ENCODE data around the gene NDUFC1. TPM values are rescaled to one million over a fixed set of nuclear protein-coding genes. Genes with fewer than 3 reads are reported as not detected.
"Not testable (repeated sequence)": the region's sequence is repeated elsewhere in the genome, so short reads cannot be mapped to it uniquely, and the experiment has no call there.

Gene NDUFC1
- total RNA-seq, 1 experiment from 2014 or later, result 98.2 TPM

DNA sequence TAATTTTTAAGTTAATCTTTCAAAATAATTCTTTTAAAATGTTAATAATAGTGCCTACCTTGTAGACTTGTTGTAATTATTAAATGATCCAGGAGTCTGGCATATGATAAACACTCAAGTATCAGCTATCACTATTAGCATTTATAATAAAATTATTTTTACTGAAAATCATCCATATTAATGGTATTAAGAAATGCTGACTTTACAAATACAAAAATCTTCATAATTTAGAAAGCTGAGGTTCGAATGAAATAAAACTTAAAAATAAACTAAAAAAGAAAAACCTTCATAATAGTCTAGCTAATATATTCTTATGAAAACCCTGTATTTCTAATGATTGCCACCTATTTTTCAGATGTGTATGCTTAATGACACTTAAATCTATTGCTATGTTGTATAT is 27.5 kb downstream of the NDUFC1 start:
- Histone ChIP-seq H3K27me3 (no peaks in the 10 kb centered on the region), H3K9me3 (no peaks in the 10 kb centered on the region), H3K36me3 (peaks cover 18% of the 10 kb centered on the region), H3K4me3 (no peak overlapping the region)
- DNase-seq, result no peak

DNA sequence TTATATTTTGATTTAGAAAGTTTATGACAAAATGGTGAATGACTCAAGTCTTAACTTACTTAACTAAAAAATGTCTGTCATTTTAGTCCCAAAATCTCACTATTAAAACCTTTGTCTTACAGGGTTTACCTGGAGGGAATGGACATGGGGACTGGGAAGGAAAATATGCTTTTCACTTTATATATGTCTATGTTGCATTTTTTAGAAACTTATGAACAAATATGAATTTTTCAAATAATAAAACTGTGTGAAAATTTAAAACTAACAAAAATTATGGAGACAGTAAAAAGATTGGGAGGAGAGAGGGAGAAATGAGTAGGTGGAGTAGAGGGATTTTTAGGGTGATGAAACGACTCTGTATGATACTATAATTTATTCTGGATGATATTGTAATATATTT is 28.4 kb downstream of the NDUFC1 start:
- DNase-seq, result no peak
- H3K9me3 ChIP-seq, result no peaks in the 10 kb centered on the region
- H3K4me3 ChIP-seq, result no peak overlapping the region
- H3K36me3 ChIP-seq, result peaks cover 18% of the 10 kb centered on the region
- no peaks in the 10 kb centered on the region for H3K27me3 ChIP-seq

DNA sequence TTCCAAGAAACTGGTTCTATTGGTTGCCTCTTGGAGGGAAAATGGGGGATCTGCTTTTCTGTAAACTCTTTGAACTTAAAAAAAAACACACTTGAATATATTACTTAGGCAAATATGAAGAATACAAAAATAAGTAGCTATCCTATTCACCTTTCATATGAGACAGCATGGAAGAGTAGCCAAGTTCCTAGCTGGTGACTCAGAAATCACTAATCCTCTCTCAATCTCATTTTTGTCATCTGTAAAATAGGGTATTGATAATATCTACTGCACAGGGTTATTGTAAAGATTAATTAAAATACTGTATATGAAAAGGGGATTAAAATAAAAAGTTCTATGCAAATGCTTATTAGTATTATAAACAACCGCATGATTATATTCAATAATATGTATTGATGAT is 35.0 kb downstream of the NDUFC1 start:
- Histone ChIP-seq H3K27me3 (no peaks in the 10 kb centered on the region), H3K36me3 (peaks cover 9% of the 10 kb centered on the region), H3K4me3 (no peak overlapping the region), H3K9me3 (no peaks in the 10 kb centered on the region)
- DNase-seq, result no peak

DNA sequence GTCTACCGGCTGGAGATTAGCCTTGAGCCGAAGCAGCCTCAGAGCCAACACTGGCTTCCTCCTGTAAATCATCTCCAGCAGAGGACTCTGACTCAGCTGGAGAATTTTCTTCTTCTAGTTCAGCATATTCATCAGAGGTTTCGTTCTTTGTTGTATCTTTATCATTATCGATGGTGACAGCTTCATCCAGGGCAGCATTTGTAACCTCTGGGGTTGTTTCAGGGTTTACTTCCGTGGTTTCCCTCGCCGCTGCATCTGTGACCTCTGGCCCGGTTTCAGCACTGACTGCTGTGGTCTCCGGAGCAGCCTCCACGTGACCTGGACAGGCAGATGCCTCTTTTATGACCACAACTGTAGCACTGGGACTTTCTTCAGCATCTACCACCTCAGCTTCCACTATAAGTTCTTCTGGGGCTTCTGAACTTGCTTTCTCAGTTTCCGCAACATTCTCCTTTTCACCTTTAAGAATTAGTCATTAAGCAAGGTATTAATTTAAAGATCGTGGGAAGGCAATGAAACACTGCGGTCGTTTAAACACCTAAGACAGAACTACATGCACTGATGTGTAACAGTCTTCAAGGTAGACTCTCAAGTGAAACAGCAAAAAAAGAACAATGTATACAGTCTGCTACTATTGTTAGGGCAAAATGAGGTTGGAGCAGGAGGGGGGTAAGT is 35.6 kb downstream of the NDUFC1 start:
- Histone ChIP-seq H3K36me3 (peaks cover 9% of the 10 kb centered on the region), H3K4me3 (peak overlapping the region; percentile 25), H3K9me3 (no peaks in the 10 kb centered on the region), H3K27me3 (no peaks in the 10 kb centered on the region)
- DNase-seq, result peak; percentile 74

DNA sequence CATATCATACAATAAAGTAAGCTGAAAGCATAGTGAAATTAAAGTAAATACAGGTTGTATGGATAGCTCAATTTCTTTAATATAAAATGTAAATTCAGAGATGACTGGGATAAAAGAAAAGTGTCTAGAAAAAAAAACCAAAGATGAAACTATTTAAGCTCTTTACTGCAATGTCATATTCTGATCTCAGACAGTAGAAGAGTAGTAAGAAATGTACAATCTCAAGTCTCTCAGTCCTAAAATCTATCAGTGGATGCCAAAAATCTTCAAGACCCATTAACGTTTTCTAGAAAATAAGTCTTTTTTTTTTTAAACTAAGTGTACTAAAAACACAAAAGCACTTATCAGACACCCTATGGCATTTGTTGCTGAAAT is 36.1 kb downstream of the NDUFC1 start:
- Histone ChIP-seq H3K4me3 (peak overlapping the region; percentile 25), H3K36me3 (peaks cover 9% of the 10 kb centered on the region), H3K27me3 (no peaks in the 10 kb centered on the region), H3K9me3 (no peaks in the 10 kb centered on the region)
- no peak for DNase-seq

DNA sequence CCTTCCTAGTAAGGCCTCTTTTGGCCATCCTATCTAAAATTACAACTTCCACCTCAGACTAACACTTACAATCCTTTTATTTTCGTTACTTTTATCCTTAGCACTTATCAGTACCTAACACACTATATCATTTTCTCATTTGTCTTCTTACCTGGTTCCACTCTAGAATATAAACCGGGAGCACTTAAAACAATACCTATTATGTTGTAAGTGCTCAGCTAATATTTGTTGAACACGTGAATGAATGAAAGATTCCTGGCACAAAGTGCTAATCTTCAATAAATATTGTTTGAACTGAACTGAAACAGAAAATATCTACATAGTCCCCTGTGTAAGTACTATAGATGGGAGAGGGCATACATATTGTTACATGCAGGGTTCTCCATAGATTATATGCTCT is 36.6 kb downstream of the NDUFC1 start:
- H3K4me3 ChIP-seq, result no peak overlapping the region
- DNase-seq, result no peak

DNA sequence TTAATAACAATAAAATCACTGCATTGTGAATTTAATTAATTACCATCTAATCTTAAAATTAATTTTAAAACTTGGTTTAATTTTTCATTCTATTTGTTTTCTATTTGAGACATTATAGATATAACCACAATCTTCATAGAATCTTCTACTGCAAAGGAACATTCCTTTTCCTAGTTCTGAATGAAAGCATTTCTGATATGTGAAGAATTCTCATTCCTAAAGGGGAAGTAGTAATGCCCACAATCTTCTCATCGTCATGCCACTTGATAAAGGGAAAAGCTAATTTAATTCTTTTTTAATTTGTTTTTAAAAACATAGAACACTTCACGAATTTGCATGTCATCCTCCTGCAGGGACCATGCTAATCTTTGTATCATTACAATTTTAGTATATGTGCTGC is 45.9 kb downstream of the NDUFC1 start:
- Histone ChIP-seq H3K36me3 (no peaks in the 10 kb centered on the region), H3K4me3 (no peak overlapping the region), H3K27me3 (no peaks in the 10 kb centered on the region), H3K9me3 (no peaks in the 10 kb centered on the region)
- DNase-seq, result no peak

More for the DNA sequence above, 36.6 kb downstream of the NDUFC1 start:
- Histone ChIP-seq H3K9me3 (no peaks in the 10 kb centered on the region), H3K36me3 (peaks cover 9% of the 10 kb centered on the region), H3K27me3 (no peaks in the 10 kb centered on the region)

DNA sequence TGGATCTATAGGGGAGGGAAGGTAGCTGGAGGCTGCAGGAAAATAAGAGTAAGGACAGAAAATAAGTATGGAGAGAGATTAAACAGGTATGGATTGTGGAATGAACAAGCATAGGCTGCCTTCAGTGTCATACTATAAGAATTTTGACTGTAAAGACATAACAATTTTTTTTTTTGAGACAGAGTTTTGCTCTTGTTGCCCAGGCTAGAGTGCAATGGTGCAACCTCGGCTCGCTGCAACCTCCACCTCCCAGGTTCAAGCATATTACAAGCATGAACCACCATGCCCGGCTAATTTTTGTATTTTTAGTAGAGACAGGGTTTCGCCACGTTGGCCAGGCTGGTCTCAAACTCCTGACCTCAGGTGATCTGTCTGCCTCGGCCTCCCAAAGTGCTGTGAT is 46.7 kb downstream of the NDUFC1 start:
- not testable (repeated sequence) for DNase-seq

DNA sequence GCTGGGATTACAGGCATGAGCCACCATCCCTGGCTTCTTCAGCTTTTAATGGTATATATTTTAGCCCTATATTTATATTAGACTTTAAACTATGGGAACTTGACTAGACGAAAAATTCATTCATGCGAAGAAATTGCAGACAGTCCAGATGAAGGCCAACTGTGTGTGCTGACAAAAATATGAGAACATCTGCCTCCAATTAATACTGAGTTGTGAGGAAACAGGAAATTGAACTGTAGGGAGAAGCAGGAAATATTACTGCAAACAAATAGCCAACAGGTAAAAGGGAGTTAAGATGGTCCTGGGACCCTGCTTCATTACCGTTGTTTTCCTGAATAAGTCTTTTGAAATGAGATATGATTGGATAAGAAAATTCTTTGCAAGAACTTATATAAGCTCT is 48.6 kb downstream of the NDUFC1 start:
- H3K36me3 ChIP-seq, result no peaks in the 10 kb centered on the region
- H3K9me3 ChIP-seq, result no peaks in the 10 kb centered on the region
- no peak for DNase-seq
- H3K4me3 ChIP-seq, result no peak overlapping the region
- H3K27me3 ChIP-seq, result no peaks in the 10 kb centered on the region

More for the DNA sequence above, 46.7 kb downstream of the NDUFC1 start:
- H3K4me3 ChIP-seq, H3K36me3 ChIP-seq, H3K27me3 ChIP-seq, H3K9me3 ChIP-seq: not testable (repeated sequence)

DNA sequence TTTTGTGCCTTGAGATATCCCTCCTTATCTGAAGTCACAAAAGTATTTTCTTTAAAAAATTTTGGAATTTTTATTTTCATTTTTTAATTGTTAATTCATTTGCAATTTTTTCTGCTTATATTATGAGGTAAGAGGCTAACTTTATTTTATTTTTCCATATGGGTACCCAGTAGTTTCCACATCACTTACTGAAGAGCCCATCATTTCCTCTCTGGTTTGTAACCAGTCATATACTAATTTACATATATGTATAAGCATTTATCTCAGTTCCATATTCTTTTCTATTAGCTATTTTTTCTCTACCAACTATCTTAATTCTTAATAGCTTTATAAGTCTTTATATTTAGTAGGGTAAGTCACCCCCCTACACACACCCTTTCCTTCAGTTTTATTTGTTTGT is 49.2 kb downstream of the NDUFC1 start:
- H3K27me3 ChIP-seq, result no peaks in the 10 kb centered on the region
- no peak overlapping the region for H3K4me3 ChIP-seq
- no peak for DNase-seq
- no peaks in the 10 kb centered on the region for H3K9me3 ChIP-seq
- H3K36me3 ChIP-seq, result no peaks in the 10 kb centered on the region

DNA sequence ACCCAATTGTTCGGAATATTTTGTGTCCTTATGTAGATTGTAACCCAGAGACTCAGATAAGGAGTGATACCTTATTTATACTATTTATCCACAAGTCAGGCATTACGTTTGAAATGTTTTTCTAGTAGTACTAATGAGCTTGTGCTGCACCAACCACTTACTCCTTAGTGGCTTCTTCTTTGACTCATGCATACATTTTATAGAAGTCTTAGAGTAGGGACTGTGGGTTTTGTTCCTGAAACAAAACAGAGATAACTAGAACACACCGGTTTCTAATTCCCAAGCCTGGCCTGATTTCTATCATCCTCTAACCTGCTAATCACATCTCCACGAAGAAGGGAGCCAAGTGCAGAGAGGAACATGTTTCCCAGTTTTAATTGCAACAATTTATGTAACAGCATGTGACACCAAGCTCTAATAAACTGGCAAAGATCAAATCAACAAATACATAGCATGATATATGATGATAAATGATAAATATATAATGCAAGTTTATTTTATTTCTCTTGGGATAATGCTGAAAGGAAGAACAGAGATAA is 54.5 kb downstream of the NDUFC1 start:
- Histone ChIP-seq H3K36me3 (no peaks in the 10 kb centered on the region), H3K27me3 (no peaks in the 10 kb centered on the region), H3K4me3 (no peak overlapping the region), H3K9me3 (no peaks in the 10 kb centered on the region)
- no peak for DNase-seq

DNA sequence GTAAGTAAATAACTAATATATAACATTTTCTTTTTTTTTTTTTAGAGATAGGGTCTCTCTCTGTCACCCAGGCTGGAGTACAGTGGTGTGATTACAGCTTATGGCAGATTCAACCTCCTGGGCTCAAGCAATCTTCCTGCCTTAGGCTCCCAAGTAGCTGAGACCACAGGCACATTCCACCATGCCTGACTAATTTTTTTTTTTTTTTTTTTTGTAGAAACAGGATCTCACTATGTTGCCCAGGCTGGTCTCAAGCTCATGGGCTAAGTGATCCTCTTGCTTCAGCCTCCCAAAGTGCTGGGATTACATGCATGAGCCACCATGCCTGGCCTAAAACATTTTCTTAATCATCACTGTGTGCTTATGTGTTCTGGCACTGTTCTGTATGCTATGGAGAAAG is 55.0 kb downstream of the NDUFC1 start:
- Histone ChIP-seq H3K9me3 (no peaks in the 10 kb centered on the region), H3K4me3 (no peak overlapping the region), H3K36me3 (no peaks in the 10 kb centered on the region), H3K27me3 (no peaks in the 10 kb centered on the region)
- no peak for DNase-seq

DNA sequence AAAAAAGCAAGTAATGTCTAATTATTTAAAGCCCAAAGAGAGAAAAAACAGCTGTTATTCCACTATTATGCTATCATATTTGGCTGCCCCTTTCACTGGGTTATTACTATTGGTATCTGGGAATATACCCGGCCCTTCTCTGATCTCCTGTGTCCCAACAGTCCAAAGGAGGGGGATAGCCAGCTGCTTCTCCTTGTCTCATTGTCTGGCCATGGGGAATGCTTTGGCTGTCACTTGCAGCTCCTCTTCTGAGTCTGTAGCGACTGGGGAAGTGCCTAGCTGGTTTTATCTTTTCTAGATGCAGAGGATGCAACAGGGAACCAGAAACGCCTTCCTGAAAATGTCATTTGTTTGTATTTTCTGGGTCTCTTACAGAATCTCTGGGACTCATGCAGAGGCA is 56.1 kb downstream of the NDUFC1 start:
- no peaks in the 10 kb centered on the region for H3K9me3 ChIP-seq
- DNase-seq, result no peak
- H3K4me3 ChIP-seq, result no peak overlapping the region
- no peaks in the 10 kb centered on the region for H3K27me3 ChIP-seq
- no peaks in the 10 kb centered on the region for H3K36me3 ChIP-seq

DNA sequence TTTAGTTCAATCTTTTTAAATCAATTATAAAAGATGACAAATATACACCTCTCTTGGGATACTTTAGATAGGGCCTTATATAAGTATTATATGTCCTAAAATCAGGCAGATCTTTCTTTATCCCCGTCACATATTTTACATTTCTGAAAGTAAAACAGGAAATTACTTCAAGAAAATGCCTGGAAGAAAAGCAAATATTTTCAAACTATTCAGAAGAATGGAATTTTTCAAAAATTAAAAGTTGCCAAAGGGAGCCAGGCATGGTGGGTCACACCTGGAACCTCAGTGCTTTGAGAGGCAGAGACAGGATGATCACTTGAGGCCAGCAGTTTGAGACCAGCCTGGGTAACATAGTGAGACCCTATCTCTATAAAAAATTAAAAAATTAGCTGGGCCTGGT is 56.7 kb downstream of the NDUFC1 start:
- Histone ChIP-seq H3K27me3 (no peaks in the 10 kb centered on the region), H3K36me3 (no peaks in the 10 kb centered on the region), H3K4me3 (no peak overlapping the region), H3K9me3 (no peaks in the 10 kb centered on the region)
- peak; percentile 12 for DNase-seq

DNA sequence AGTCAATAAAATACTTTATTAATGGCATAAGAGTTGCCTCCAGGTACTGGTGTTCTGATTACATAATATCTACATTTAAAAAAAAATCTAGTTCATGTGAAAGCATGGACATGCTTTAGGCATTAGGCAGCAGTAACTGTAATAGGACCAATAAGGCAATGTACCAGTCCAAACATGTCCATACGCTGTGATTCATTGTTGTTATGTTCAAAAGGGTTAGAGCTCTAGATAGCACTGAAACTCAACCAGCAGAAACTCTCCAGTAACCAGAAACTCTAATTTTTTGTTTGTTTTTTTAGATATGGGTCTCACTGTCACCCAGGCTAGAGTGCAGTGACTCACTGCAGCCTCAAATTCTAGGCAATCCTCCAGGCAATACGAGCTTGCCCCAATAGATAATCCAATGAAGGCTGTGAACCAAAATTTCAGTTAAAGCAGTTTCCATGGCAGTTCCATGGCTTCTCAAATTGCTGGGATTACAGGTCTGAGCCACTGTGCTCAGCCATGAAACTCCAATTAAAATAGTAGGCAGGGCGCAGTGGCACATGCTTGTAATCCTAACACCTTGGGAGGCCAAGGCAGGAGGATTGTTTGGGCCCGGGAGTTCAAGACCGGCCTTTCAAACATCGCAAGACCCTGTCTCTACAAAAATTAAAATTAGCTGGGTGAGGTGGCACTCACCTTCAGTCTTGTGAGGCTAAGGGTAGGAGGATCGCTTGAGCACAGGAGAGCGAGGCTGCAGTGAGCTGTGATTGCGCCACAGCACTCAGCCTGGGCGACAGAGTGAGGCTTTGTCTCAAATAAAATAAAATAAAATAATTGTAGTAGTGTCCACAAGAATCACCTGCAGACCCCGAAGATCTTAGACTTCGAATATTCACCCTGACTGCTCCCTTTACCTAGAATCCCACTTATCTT is 58.6 kb downstream of the NDUFC1 start:
- no peaks in the 10 kb centered on the region for H3K36me3 ChIP-seq
- no peaks in the 10 kb centered on the region for H3K27me3 ChIP-seq
- DNase-seq, result peak; percentile 82
- no peak overlapping the region for H3K4me3 ChIP-seq
- H3K9me3 ChIP-seq, result peaks cover 3% of the 10 kb centered on the region; the same call in 1 of the 2 replicates

DNA sequence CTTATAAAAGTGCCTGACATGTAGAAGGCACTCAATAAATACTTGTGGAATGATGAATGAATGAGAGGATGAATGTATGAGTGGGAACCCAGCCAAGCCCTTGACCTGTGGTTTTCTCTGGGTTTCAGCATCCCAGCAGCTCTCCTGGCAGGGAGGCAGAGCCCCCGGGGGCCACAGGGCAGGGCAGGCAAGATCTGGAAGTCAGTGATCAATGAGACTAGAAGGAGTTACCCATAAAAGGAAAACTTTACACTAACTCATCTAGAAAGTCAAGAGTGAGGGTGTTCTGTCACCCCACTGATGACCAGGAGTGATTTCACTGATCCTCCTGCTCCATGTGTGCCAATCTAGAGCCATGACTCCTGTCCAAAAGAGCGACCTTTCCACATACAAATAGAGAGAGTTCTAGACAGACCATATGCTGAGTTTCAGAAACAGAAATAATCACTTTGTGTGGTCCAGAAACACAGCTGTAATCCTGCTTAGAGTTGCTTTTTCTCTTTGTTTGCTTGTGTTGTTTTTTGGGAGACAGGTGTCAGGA is 59.7 kb downstream of the NDUFC1 start:
- H3K27me3 ChIP-seq, result no peaks in the 10 kb centered on the region
- H3K9me3 ChIP-seq, result peaks cover 3% of the 10 kb centered on the region; the same call in 1 of the 2 replicates
- H3K36me3 ChIP-seq, result no peaks in the 10 kb centered on the region
- peak; percentile 88 for DNase-seq
- H3K4me3 ChIP-seq, result no peak overlapping the region

DNA sequence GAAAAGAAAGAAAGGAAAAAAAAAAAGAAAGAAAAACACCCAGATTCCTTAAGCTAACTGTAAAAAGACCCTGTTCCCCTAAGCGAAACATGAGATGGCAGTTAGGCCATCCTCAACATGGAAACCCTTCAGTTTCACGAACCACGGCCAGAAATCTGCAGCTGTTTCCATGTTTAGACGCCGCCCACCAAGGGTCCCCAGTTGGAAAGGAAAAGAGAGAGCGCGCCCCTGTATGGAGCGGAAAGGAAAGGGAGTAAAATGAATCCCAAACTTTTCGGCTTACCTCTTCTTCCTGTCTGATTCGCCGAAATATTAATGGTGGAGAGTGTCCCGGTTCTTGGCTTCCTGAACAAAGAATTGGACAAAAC is 60.5 kb downstream of the NDUFC1 start:
- no peaks in the 10 kb centered on the region for H3K27me3 ChIP-seq
- H3K4me3 ChIP-seq, result no peak overlapping the region
- no peaks in the 10 kb centered on the region for H3K36me3 ChIP-seq
- DNase-seq, result no peak
- H3K9me3 ChIP-seq, result peaks cover 3% of the 10 kb centered on the region; the same call in 1 of the 2 replicates
